ENCODE results near the gene FAM135A.
"Not testable (repeated sequence)": the region's sequence is repeated elsewhere in the genome, so short reads cannot be mapped to it uniquely, and the experiment has no call there.

The FAM135A gene

GRCh38 chr6:70547313-70547712, 134.0 kb downstream of the FAM135A start:
- DNase-seq (ENCODE audit: low read depth), result peak; percentile 26

GRCh38 chr6:70547905-70548304, 134.6 kb downstream of the FAM135A start:
- no peak for DNase-seq (ENCODE audit: low read depth)

- DNase-seq (ENCODE audit: low read depth), result no peak
These were observed 136.0 kb downstream of the FAM135A start for GRCh38 chr6:70549327-70549726.

- no peak for DNase-seq (ENCODE audit: low read depth)
These were observed 138.3 kb downstream of the FAM135A start for GRCh38 chr6:70551566-70551965.

GRCh38 chr6:70552286-70552940, 139.1 kb downstream of the FAM135A start:
- DNase-seq (ENCODE audit: low read depth), result not testable (repeated sequence)

GRCh38 chr6:70552974-70553373, 139.7 kb downstream of the FAM135A start:
- DNase-seq (ENCODE audit: low read depth), result no peak

- DNase-seq (ENCODE audit: low read depth), result no peak
These were observed 144.7 kb downstream of the FAM135A start for GRCh38 chr6:70557998-70558397.

- DNase-seq (ENCODE audit: low read depth), result not testable (repeated sequence)
These were observed 149.1 kb downstream of the FAM135A start for GRCh38 chr6:70562401-70562800.

GRCh38 chr6:70563530-70563929, 150.2 kb downstream of the FAM135A start:
- peak; percentile 80 for DNase-seq (ENCODE audit: low read depth)

- DNase-seq (ENCODE audit: low read depth), result peak; percentile 84
These were observed 153.6 kb downstream of the FAM135A start, which contains the start of gene SDHAF4 for GRCh38 chr6:70566751-70567382. SDHAF4 (plus strand) TSS chr6:70566930; CDS start chr6:70566941, 11 bp downstream.

- no peak for DNase-seq (ENCODE audit: low read depth)
These were observed 161.3 kb downstream of the FAM135A start for GRCh38 chr6:70574643-70575042.

- no peak for DNase-seq (ENCODE audit: low read depth)
These were observed 162.7 kb downstream of the FAM135A start for GRCh38 chr6:70575899-70576495.

GRCh38 chr6:70586114-70586513, 172.8 kb downstream of the FAM135A start:
- DNase-seq (ENCODE audit: low read depth), result no peak

- DNase-seq (ENCODE audit: low read depth), result no peak
These were observed 177.1 kb downstream of the FAM135A start for GRCh38 chr6:70590400-70590799.

GRCh38 chr6:70592391-70593117, 179.2 kb downstream of the FAM135A start:
- no peak for DNase-seq (ENCODE audit: low read depth)

- no peak for DNase-seq (ENCODE audit: low read depth)
These were observed 179.8 kb downstream of the FAM135A start for GRCh38 chr6:70593118-70593486.

GRCh38 chr6:70599187-70599586, 185.9 kb downstream of the FAM135A start:
- no peak for DNase-seq (ENCODE audit: low read depth)

GRCh38 chr6:70601014-70601413, 187.7 kb downstream of the FAM135A start:
- DNase-seq (ENCODE audit: low read depth), result no peak

- no peak for DNase-seq (ENCODE audit: low read depth)
These were observed 190.9 kb downstream of the FAM135A start for GRCh38 chr6:70604254-70604653.

- not testable (repeated sequence) for DNase-seq (ENCODE audit: low read depth)
These were observed 194.1 kb downstream of the FAM135A start for GRCh38 chr6:70607371-70607770.

- DNase-seq (ENCODE audit: low read depth), result not testable (repeated sequence)
These were observed 195.9 kb downstream of the FAM135A start for GRCh38 chr6:70609181-70609580.
